ENCODE results near the gene ITGB6.

DNA sequence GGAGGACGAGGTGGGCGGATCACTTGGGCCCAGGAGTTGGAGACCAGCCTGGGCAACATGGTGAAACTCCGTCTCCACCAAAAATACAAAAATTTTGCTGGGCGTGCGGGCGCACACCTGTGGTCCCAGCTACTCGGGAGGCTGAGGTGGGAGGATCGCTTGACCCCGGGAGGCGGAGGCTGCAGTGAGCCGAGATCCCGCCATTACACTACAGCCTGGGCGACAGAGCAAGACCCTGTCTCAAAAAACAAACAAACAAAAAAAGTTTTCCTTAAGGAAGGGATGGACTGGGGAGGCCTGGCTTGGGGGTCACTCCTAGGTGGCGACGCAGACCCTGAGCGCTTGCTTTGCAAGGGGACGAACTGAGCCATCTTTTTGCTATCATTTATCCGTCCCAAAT, 138.5 kb downstream of the ITGB6 start:
- no peak for TF ChIP-seq EZH2 (IDR thresholded peaks at IDR 0.05; ENCODE audit: borderline replicate concordance, low read depth, low read length, severe bottlenecking)
- TF ChIP-seq, protein P1, sequence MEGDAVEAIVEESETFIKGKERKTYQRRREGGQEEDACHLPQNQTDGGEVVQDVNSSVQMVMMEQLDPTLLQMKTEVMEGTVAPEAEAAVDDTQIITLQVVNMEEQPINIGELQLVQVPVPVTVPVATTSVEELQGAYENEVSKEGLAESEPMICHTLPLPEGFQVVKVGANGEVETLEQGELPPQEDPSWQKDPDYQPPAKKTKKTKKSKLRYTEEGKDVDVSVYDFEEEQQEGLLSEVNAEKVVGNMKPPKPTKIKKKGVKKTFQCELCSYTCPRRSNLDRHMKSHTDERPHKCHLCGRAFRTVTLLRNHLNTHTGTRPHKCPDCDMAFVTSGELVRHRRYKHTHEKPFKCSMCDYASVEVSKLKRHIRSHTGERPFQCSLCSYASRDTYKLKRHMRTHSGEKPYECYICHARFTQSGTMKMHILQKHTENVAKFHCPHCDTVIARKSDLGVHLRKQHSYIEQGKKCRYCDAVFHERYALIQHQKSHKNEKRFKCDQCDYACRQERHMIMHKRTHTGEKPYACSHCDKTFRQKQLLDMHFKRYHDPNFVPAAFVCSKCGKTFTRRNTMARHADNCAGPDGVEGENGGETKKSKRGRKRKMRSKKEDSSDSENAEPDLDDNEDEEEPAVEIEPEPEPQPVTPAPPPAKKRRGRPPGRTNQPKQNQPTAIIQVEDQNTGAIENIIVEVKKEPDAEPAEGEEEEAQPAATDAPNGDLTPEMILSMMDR (IDR thresholded peaks at IDR 0.05; ENCODE audit: extremely low read depth in 1 of 2, insufficient read depth in 1 of 2, low read depth in 1 of 2, low read length in 2 of 2) = no peak
- TF ChIP-seq MYC (IDR thresholded peaks at IDR 0.05; ENCODE audit: low read depth, low read length) = no peak
- no peak for TF ChIP-seq POLR2A (IDR thresholded peaks at IDR 0.05; ENCODE audit: low read depth, low read length)
- TF ChIP-seq POLR2AphosphoS5 (IDR thresholded peaks at IDR 0.05; ENCODE audit: insufficient read depth, low read depth, low read length) = no peak
- no peak for TF ChIP-seq MAX (IDR thresholded peaks at IDR 0.05; ENCODE audit: insufficient read depth, insufficient read length)
- no peak for TF ChIP-seq JUN (IDR thresholded peaks at IDR 0.05; ENCODE audit: borderline replicate concordance, insufficient read depth, insufficient read length, low read depth)
